ENCODE data around the gene INTS2. TPM values are rescaled to one million over a fixed set of nuclear protein-coding genes. Genes with fewer than 3 reads are reported as not detected.
"Not testable (repeated sequence)": the region's sequence is repeated elsewhere in the genome, so short reads cannot be mapped to it uniquely, and the experiment has no call there.

Gene INTS2
- total RNA-seq, 1 donor from 2014 or later: 11.2 TPM

- no peak for TF ChIP-seq CTCF (IDR thresholded peaks at IDR 0.05)
- H3K27ac Mint-ChIP-seq (ENCODE audit: unreplicated experiment): no peak overlapping the region
Observed at GRCh38 chr17:61946359-61946758, 18.6 kb upstream of the INTS2 start.

DNA sequence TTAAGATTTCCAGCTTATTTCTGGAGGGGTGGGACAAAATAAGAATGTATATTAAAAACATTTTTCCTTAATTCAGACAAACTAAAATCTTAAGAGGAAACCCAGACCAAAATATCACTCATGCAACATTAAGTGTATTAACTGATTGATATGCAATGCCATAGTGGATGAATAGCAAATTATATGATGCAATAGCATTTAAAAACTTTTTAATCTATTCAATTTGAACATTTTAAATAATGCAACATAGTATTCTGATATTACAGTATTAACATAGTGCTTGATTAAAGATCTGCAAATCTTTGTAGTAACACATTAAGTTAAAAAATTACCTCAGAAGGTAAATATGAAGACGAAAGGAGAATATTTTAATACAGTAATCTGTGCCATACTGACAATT lies 15.3 kb upstream of the INTS2 start:
- TF ChIP-seq CTCF (IDR thresholded peaks at IDR 0.05): no peak
- Mint-ChIP-seq H3K27me3 (ENCODE audit: unreplicated experiment) (no peaks in the 10 kb centered on the region), H3K36me3 (ENCODE audit: unreplicated experiment) (peaks cover 31% of the 10 kb centered on the region), H3K4me3 (ENCODE audit: unreplicated experiment) (no peak overlapping the region), H3K4me1 (ENCODE audit: unreplicated experiment) (no peaks in the 10 kb centered on the region), H3K27ac (ENCODE audit: unreplicated experiment) (no peak overlapping the region), H3K9me3 (ENCODE audit: unreplicated experiment) (no peaks in the 10 kb centered on the region)
- DNase-seq (ENCODE audit: extremely low spot score, unreplicated experiment): no peak

More at GRCh38 chr17:61946359-61946758, 18.6 kb upstream of the INTS2 start:
- H3K4me1 Mint-ChIP-seq (ENCODE audit: unreplicated experiment): no peaks in the 10 kb centered on the region
- H3K27me3 Mint-ChIP-seq (ENCODE audit: unreplicated experiment): no peaks in the 10 kb centered on the region
- no peak overlapping the region for H3K4me3 Mint-ChIP-seq (ENCODE audit: unreplicated experiment)
- no peaks in the 10 kb centered on the region for H3K9me3 Mint-ChIP-seq (ENCODE audit: unreplicated experiment)
- DNase-seq (ENCODE audit: extremely low spot score, unreplicated experiment): no peak
- peaks cover 34% of the 10 kb centered on the region for H3K36me3 Mint-ChIP-seq (ENCODE audit: unreplicated experiment)

DNA sequence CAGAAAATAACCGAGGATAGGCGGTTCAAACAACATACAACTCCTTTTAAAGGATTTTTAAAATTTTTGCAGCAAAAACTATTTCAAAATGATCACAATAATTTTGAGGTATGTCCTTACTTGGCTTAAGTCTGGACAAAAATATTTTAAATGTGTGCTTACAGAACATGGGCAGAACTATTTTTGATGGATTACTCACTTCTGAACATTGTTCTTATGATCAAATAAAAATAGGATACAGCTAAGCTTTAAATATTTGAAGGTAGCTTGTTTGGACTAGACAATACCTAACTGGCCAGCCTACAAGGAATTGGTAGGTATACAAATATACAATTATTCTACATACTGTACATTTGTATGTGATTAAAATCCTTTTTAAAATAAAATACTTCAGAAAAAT lies 14.3 kb upstream of the INTS2 start:
- no peak for TF ChIP-seq CTCF (IDR thresholded peaks at IDR 0.05)
- DNase-seq (ENCODE audit: extremely low spot score, unreplicated experiment): no peak
- no peaks in the 10 kb centered on the region for H3K9me3 Mint-ChIP-seq (ENCODE audit: unreplicated experiment)
- H3K4me1 Mint-ChIP-seq (ENCODE audit: unreplicated experiment): no peaks in the 10 kb centered on the region
- no peaks in the 10 kb centered on the region for H3K27me3 Mint-ChIP-seq (ENCODE audit: unreplicated experiment)
- no peak overlapping the region for H3K4me3 Mint-ChIP-seq (ENCODE audit: unreplicated experiment)
- peaks cover 24% of the 10 kb centered on the region for H3K36me3 Mint-ChIP-seq (ENCODE audit: unreplicated experiment)
- H3K27ac Mint-ChIP-seq (ENCODE audit: unreplicated experiment): no peak overlapping the region

DNA sequence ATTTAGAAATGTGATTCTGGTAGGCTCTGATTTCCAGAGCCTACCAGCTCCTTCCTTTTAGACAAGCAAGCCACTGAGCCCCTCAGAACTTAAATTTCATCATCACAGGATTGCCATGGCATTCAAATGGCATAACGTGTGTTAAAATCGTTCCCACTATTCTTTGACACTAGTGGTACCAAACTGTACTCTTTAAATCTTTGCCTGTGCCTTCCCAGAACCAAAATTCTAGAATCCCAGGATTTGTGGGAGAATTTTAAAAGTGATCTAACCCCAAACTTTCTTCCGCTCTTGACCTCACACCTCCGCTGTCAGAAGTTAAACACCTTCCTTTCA lies 287 bp upstream of the INTS2 start:
- no peaks in the 10 kb centered on the region for H3K27me3 Mint-ChIP-seq (ENCODE audit: unreplicated experiment)
- peaks cover 3% of the 10 kb centered on the region for H3K36me3 Mint-ChIP-seq (ENCODE audit: unreplicated experiment)
- no peak for DNase-seq (ENCODE audit: extremely low spot score, unreplicated experiment)
- H3K27ac Mint-ChIP-seq (ENCODE audit: unreplicated experiment): peak overlapping the region; percentile 93
- peaks cover 20% of the 10 kb centered on the region for H3K4me1 Mint-ChIP-seq (ENCODE audit: unreplicated experiment)
- no peaks in the 10 kb centered on the region for H3K9me3 Mint-ChIP-seq (ENCODE audit: unreplicated experiment)
- no peak for TF ChIP-seq CTCF (IDR thresholded peaks at IDR 0.05)
- H3K4me3 Mint-ChIP-seq (ENCODE audit: unreplicated experiment): peak overlapping the region; percentile 86

GRCh38 chr17:61926826-61927207 lies 965 bp downstream of the INTS2 start:
- no peak for DNase-seq (ENCODE audit: extremely low spot score, unreplicated experiment)

GRCh38 chr17:61915162-61915561 lies 12.6 kb downstream of the INTS2 start:
- H3K27ac Mint-ChIP-seq (ENCODE audit: unreplicated experiment); H3K4me3 Mint-ChIP-seq (ENCODE audit: unreplicated experiment); H3K4me1 Mint-ChIP-seq (ENCODE audit: unreplicated experiment); H3K9me3 Mint-ChIP-seq (ENCODE audit: unreplicated experiment); DNase-seq (ENCODE audit: extremely low spot score, unreplicated experiment); H3K27me3 Mint-ChIP-seq (ENCODE audit: unreplicated experiment): not testable (repeated sequence)
- peaks cover 30% of the 10 kb centered on the region for H3K36me3 Mint-ChIP-seq (ENCODE audit: unreplicated experiment)

More at GRCh38 chr17:61926826-61927207, 965 bp downstream of the INTS2 start:
- H3K9me3 Mint-ChIP-seq (ENCODE audit: unreplicated experiment): no peaks in the 10 kb centered on the region
- H3K27ac Mint-ChIP-seq (ENCODE audit: unreplicated experiment): peak overlapping the region; percentile 93
- peaks cover 20% of the 10 kb centered on the region for H3K4me1 Mint-ChIP-seq (ENCODE audit: unreplicated experiment)
- no peak for TF ChIP-seq CTCF (IDR thresholded peaks at IDR 0.05)
- H3K36me3 Mint-ChIP-seq (ENCODE audit: unreplicated experiment): peaks cover 5% of the 10 kb centered on the region
- peak overlapping the region; percentile 86 for H3K4me3 Mint-ChIP-seq (ENCODE audit: unreplicated experiment)
- H3K27me3 Mint-ChIP-seq (ENCODE audit: unreplicated experiment): no peaks in the 10 kb centered on the region
